ENCODE measurements around the gene CDR2L.
"Not testable (repeated sequence)": the region's sequence is repeated elsewhere in the genome, so short reads cannot be mapped to it uniquely, and the experiment has no call there.

The CDR2L gene

GRCh38 chr17:74959826-74960515, 27.5 kb upstream of the CDR2L start:
- DNase-seq (ENCODE audit: low read depth in 2 of 2), result no peak

DNA sequence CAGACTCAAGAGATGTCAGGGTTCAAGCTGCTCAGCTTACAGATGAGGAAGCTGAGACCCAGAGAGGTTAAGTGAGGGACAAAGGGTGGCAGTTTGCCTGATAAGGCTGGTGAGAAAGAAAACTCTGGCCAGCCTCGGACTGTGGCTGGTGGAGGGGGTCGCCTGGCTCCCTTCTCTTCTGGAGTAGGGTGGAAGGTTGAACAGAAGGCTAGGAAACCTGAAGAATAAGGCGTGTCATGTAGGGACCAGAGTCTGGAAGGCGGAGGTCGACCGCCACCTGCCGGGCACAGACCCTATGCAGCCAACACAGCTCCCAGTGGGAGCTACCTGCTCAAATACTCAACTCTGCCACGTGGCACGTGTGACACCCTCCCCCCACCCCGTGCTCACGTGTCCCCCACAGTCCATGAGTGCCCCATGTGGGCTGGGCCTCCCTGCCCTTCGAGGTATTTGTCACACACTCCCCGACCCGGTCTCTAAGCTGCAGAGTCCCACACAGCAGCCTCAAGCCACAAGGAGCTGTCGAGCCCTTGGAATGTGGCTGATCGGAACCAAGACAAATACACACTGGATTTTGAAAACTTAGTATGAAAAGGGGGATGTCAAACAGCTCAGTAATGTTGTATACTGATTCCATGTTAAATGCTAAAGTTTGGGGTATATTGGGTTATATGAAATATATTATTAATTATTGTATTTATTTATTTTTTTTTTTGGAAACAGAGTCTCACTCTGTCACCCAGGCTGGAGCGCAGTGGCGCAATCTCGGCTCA, 26.7 kb upstream of the CDR2L start:
- DNase-seq (ENCODE audit: low read depth in 2 of 2), result peak in 1 of 2 donors; percentile 52

DNA sequence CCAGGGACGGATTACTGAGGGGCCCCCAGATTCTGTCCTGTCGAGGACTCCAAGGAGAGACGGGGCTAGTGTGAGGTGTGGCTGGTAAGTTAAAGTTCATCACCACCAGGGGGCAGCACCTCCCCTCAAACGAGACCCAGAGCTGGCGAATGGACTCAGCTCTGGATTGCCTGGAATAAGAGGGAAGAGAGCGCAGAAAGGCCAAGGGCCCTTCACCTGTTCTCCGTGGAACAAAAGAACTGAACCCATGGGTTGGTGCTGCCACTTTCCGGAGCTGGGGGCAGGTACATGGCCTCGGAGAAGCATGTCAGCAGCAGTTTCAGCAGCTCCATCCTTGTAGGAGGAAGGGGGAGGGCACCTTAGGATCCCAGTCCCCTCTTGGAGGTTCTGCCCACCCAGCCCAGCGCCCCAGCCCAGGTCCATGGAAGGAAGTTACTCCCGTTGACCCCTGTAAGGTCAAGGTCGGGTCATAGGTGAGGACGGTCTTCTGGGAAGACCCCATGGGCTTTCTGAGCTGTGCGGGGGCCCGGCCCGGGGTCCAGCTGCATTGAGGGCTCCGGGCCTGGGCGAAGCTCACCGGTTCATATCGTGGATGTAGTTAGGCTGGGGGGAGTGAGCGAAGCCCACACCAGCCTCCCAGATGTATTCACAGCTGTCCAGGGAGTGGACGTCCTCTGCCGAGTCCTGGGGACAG, 25.6 kb upstream of the CDR2L start:
- DNase-seq (ENCODE audit: low read depth in 2 of 2), result peak; percentile 82 to 89

GRCh38 chr17:74962622-74963394, 24.6 kb upstream of the CDR2L start:
- no peak for DNase-seq (ENCODE audit: low read depth in 2 of 2)

- DNase-seq (ENCODE audit: low read depth in 2 of 2), result no peak
Observed at GRCh38 chr17:74963656-74964055, 23.8 kb upstream of the CDR2L start.

DNA sequence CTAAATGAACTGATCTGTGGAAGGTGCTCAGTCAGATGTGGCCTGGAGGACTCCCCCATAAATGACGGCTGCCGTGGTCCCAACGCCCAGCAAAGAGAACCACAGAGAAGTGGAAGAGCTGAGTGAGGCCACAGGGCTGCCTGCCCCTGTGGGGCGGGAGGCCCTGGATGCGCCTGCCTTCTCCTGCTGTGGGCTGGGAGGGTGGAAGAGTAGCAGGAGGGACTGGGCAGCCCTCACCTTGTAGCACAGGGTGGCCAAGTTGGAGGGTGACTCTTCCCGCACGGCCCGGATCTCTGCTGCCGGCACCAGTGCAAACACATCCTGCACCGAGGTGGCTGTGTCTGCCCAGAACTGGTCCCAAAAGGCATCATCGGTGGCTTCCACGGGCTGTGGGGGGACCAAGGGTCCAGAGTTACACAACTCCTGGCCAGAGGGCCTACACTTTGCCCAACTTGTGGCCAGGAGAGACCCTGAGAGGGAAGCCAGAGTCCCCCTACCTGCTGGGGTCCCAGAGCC, 23.1 kb upstream of the CDR2L start:
- DNase-seq (ENCODE audit: low read depth in 2 of 2), result no peak

- DNase-seq (ENCODE audit: low read depth in 2 of 2), result no peak
Observed at GRCh38 chr17:74964988-74965622, 22.3 kb upstream of the CDR2L start.

- DNase-seq (ENCODE audit: low read depth in 2 of 2), result no peak
Observed at GRCh38 chr17:74968361-74968780, 19.1 kb upstream of the CDR2L start.

DNA sequence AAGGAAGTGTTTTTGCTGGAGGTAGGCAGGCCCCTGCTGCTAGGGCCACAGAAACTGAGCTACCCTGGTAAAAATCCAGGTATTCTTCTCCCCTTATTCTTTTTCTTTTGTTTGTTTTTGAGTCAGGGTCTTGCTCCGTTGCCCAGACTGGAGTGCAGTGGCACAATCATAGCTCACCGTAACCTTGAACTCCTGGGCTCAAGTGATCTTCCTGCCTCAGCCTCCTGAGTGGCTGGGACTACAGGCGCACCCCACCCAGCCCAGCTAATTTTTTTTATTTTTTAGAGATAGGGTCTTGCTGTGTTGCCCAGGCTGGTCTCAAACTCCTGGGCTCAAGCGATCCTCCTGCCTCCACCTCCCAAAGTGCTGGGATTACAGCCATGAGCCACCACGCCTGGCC, 17.9 kb upstream of the CDR2L start:
- DNase-seq (ENCODE audit: low read depth in 2 of 2), result not testable (repeated sequence)

GRCh38 chr17:74970395-74970794, 17.0 kb upstream of the CDR2L start:
- no peak for DNase-seq (ENCODE audit: low read depth in 2 of 2)

DNA sequence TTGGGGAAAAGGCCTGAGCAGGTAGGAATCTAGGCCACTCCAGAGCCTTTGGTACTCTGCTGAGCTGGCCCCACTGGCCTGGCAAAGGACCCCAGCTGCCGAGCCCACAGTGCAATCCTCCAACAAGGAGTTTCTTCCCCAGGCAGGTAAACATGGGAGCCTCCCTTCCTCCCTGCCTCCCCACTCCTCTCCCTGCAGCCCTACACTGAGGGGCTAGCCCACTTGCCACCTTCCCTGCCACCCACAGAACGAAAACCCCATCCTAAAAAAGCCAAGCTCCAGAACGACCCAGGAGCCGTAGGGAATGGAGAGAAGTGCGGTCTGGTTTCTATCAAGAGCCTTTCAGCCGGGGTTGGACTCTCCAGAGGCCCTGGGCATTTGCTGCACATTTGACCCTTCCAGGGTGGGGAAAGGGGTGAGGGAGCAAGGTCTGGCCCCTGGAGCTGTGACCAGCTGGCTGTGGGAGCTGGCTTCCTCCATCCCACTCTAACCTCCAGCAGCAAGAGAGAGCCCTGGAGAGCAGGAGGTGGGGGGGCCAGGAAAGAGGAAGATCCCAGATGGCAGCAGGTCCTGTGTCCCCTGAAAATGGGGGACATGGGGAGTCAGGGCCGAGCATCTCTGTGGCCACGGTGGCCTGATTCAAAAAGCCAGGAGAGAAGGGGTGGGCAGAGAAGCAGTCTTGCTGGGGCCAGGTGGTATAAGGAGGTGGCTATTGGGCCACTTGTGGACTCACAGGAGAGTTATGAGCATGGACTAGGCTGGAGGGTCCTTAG, 16.2 kb upstream of the CDR2L start:
- DNase-seq (ENCODE audit: low read depth in 2 of 2), result no peak

DNA sequence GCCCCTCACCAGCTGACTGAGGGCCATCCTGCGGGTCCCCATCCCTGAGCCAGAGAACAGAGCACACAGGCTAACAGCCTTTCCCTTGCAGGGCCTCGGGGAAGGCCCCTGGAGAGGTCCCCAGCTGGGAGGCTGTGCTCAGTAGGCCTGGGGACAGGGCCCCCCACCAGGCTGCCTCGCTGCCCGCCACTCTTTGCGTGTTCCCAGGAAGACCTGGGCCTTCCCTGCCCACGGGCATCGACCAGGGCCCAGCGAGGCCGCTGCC, 15.7 kb upstream of the CDR2L start:
- DNase-seq (ENCODE audit: low read depth in 2 of 2), result no peak

GRCh38 chr17:74972107-74972972, 15.1 kb upstream of the CDR2L start, which contains the start of gene HID1:
Gene HID1 (minus strand): TSS chr17:74972759. CDS start chr17:74972656, 103 bp downstream.
- DNase-seq (ENCODE audit: low read depth in 2 of 2), result peak; percentile 84 to 85

- no peak for DNase-seq (ENCODE audit: low read depth in 2 of 2)
Observed at GRCh38 chr17:74972973-74973328, 14.5 kb upstream of the CDR2L start.

DNA sequence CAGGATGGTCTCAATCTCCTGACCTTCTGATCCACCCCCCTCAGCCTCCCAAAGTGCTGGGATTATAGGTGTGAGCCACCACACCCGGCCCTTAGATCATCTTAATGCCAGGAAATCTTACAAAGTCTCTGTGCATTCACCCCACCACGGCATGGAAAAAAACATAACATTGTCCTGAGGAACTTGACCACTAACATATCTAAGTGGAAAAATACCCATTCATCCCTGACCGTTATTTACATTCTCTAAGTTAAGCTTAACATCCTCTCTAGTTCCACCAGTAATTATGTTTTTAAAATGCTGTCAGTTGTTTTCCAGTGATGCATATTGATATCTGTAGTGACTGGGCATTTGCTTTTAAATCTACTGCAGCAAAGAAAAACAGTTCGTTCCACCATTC, 11.5 kb upstream of the CDR2L start:
- no peak for DNase-seq (ENCODE audit: low read depth in 2 of 2)

DNA sequence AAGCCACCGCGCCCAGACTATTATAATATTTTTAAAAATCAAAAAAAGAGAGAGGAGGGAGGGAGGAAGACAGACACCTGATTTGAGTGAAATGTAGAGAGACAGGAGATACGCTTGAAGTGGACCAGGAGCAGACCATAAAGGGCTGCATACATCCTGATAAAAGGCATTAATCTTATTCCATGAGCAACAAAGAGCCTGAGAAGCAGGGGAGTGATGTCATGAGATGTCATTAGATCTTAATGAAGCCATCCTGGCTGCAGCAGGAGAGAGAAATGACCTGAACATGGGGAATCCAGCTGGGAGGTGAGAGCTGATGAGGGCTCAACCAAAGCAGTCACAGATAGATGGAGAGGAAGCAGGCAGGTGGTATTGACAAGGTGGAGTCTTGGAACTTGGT, 9.6 kb upstream of the CDR2L start:
- no peak for DNase-seq (ENCODE audit: low read depth in 2 of 2)

GRCh38 chr17:74978240-74978639, 9.2 kb upstream of the CDR2L start:
- no peak for DNase-seq (ENCODE audit: low read depth in 2 of 2)

DNA sequence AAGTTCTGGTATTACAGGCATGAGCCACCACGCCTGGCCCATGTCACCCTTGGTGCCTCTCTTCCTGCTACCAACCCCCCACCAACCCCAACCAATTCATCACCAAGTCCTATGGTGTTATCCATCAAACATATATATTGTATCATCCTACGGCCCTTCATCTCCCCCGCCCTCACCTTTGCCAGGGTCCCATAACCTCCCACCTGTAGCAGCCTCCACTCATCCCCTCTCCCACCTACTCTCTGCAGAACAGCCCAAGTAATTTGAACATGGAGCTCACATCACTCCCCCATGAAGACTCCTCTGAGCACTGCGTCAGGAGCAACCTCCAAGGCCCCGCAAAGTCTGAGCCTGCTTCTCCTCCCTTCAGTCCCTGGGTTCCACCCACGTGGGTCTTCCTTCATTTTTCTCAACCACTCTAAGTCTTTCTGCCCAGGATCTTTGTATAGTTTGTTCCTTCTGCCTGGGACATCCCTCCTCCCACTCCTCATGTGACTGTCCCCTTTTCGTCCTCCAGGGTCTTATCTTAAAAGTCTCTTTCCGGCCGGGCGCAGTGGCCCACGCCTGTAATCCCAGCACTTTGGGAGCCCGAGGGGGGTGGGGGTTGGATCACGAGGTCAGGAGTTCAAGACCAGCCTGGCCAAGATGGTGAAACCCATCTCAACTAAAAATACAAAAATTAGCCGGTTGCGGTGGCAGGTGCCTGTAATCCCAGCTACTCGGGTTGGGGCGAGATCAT, 7.9 kb upstream of the CDR2L start:
- DNase-seq (ENCODE audit: low read depth in 2 of 2), result no peak
